Upper lobe of left lung (tissue), 4 donors: ENCODE data around the gene ALDH1A3.

Experiments used
- CTCF ChIP-seq, 6 experiments: fragments of 450-650 bp in 4 of 6; fragments of 200-600 bp in 2 of 6; sonication (generic) in 2 of 6; IDR thresholded peaks; one replicate each; pipeline ENCODE4 v1.5.1; 2016 to 2019; ENCODE audit warnings: antibody characterized with exemption in 6 of 6
- EP300 ChIP-seq, 4 donors: sonication (generic); formaldehyde crosslinking; IDR thresholded peaks; one replicate each; pipeline ENCODE4 v1.5.1; 2017; ENCODE audit warnings: antibody characterized with exemption in 4 of 4, control low read depth in 2 of 4
- POLR2A ChIP-seq, 4 donors: fragments of 450-650 bp; IDR thresholded peaks; one replicate each; pipeline ENCODE4 v1.5.1; 2016 to 2017; ENCODE audit warnings: antibody characterized with exemption in 4 of 4, mild to moderate bottlenecking in 2 of 4
- POLR2AphosphoS5 ChIP-seq, 2 donors: sonication (generic); formaldehyde crosslinking; IDR thresholded peaks; one replicate each; pipeline ENCODE4 v1.5.1; 2017; ENCODE audit warnings: antibody characterized with exemption in 2 of 2

DNA sequence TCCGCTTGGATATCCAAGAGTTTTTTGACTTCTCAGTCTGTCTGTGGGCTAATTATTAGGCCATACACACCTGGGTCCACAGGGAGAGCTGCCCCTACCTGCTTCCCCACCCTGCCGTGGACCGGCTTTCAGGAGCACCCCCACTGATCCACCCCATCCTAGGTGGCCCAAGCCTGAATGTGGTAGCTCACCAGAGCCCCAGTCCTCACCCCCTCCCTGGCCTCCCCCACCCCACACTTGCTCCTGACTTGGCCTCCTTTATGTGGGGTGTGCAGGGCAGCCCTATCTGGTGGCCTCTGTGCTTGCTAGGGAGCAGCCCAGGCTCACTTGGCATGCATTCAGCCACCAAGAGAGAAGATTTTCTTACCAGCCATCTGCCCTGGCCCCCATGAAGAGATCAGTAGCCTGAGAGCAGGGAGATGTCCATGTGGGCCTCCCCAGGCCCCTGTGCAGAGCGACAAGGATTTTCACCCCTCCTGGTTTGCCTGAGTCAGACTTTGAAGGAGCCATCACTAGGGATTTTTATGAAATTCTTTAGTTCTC, 50.7 kb downstream of the ALDH1A3 start:
- TF ChIP-seq CTCF (IDR thresholded peaks at IDR 0.05) = no peak
- TF ChIP-seq EP300 (IDR thresholded peaks at IDR 0.05) = no peak
- no peak for TF ChIP-seq POLR2A (IDR thresholded peaks at IDR 0.05)
- TF ChIP-seq POLR2AphosphoS5 (IDR thresholded peaks at IDR 0.05) = no peak
